HepG2 (cell line): ENCODE results near the gene PBX4. TPM values are rescaled to one million over a fixed set of nuclear protein-coding genes. Genes with fewer than 3 reads are reported as not detected.

Experiments used
- ATAC-seq: fragments of 200-7000 bp; cut with Tn5 transposase; 3 replicates; pipeline ENCODE4 v1.9.1; 2020; ENCODE audit warnings: mild to moderate bottlenecking, moderate library complexity
- BruUV-seq: library from RNA; stranded (reverse); fragments of 400-500 nt; replicated peaks from 2 replicates; lab custom pipeline; 2021; lab: Mats Ljungman, UMichigan
- CTCF ChIA-PET: fragments of 300-600 bp; formaldehyde crosslinking; extraction: SDS; loops from one replicate; lab custom pipeline; 2021; ENCODE audit warnings: low total read pairs, inconsistent platforms, low intra/inter-chr PET ratio; lab: Yijun Ruan, JAX
- POLR2A ChIA-PET: fragments of 350-600 bp; sonication (Branson Sonifier 250); formaldehyde crosslinking; loops from one replicate; lab custom pipeline; 2020; ENCODE audit warnings: antibody characterized with exemption, inconsistent platforms; lab: Yijun Ruan, JAX
- DNase-seq: peaks from one replicate; pipeline ENCODE4 v3.0.0-alpha.2; 2015; ENCODE audit warnings: low spot score
- FAIRE-seq: peaks from 3 replicates; lab custom pipeline; 2011; peaks lifted over from hg19 to GRCh38; lab: Jason Lieb, UNC
- H2AFZ ChIP-seq: one replicate; pipeline ENCODE4 v1.6.1; 2011; ENCODE audit warnings: low read length, inconsistent platforms
- H3K27ac ChIP-seq: fragments of 300-600 bp; 3 replicates; pipeline ENCODE4 v1.8.0; 2011; ENCODE audit warnings: mixed run types, mild to moderate bottlenecking, mixed read lengths, low read length, inconsistent platforms; ENCODE audit not compliant: insufficient read depth; ENCODE audit errors: extremely low read length
- H3K27me3 ChIP-seq, 2 experiments: fragments of 200-600 bp in 1 of 2; 2 replicates in 1 of 2; 3 replicates in 1 of 2; pipeline versions ENCODE4 v1.6.0 to v1.8.0; 2011; ENCODE audit warnings: low read length in 2 of 2, mild to moderate bottlenecking in 2 of 2, moderate library complexity in 2 of 2, inconsistent platforms in 1 of 2; ENCODE audit not compliant: insufficient read depth in 2 of 2, control insufficient read depth in 1 of 2
- H3K36me3 ChIP-seq, 2 experiments: fragments of 200-600 bp in 1 of 2; replicated peaks in 1 of 2; 2 replicates in 1 of 2; 3 replicates in 1 of 2; pipeline versions ENCODE4 v1.5.1 to v1.8.0; 2011; ENCODE audit warnings: low read length in 2 of 2, inconsistent platforms in 1 of 2; ENCODE audit not compliant: insufficient read depth in 2 of 2, control insufficient read depth in 1 of 2
- H3K4me1 ChIP-seq: 2 replicates; pipeline ENCODE4 v1.5.1; 2012; ENCODE audit warnings: low read length, inconsistent platforms; ENCODE audit not compliant: insufficient read depth
- H3K4me2 ChIP-seq: 2 replicates; pipeline ENCODE4 v1.6.0; 2011; ENCODE audit warnings: low read depth, low read length, inconsistent platforms
- H3K4me3 ChIP-seq, 3 experiments: fragments of 200-600 bp in 1 of 3; sonication (generic), shearing (Covaris generic) in 1 of 3; replicated peaks in 1 of 3; 2 replicates each; pipeline ENCODE4 v1.5.1; 2011 to 2016; ENCODE audit warnings: low read length in 3 of 3, inconsistent platforms in 2 of 3, low read depth in 2 of 3, mild to moderate bottlenecking in 2 of 3, control low read depth in 1 of 3, mixed read lengths in 1 of 3; ENCODE audit not compliant: insufficient read depth in 1 of 3
- H3K79me2 ChIP-seq: one replicate; pipeline ENCODE4 v1.6.1; 2011; ENCODE audit warnings: low read length, inconsistent platforms; ENCODE audit not compliant: insufficient read depth
- H3K9ac ChIP-seq: 2 replicates; pipeline ENCODE4 v1.6.0; 2011; ENCODE audit warnings: mild to moderate bottlenecking, low read depth, low read length, inconsistent platforms; ENCODE audit not compliant: insufficient read depth
- H3K9me3 ChIP-seq: 2 replicates; pipeline ENCODE4 v1.5.1; 2012; ENCODE audit warnings: mild to moderate bottlenecking, low read length
- H4K20me1 ChIP-seq: 2 replicates; pipeline ENCODE4 v1.6.0; 2011; ENCODE audit warnings: inconsistent platforms, mild to moderate bottlenecking, low read length, moderate library complexity; ENCODE audit not compliant: insufficient read depth
- AGO2 ChIP-seq: fragments of 200-400 bp; formaldehyde crosslinking; optimal IDR thresholded peaks from 2 replicates; pipeline ENCODE3; 2017; ENCODE audit warnings: mild to moderate bottlenecking, low read depth, low read length, moderate library complexity
- FOXA1 ChIP-seq, 2 experiments: fragments of 450-650 bp in 1 of 2; sonication (generic) in 1 of 2; formaldehyde crosslinking in 1 of 2; IDR thresholded peaks; 2 replicates each; pipeline versions ENCODE4 v1.4.0 to v1.6.1; 2016 to 2020; ENCODE audit warnings: missing genetic modification reagents in 1 of 2
- GATAD2A ChIP-seq: IDR thresholded peaks from 2 replicates; pipeline ENCODE4 v1.6.1; 2016
- HMGXB4 ChIP-seq, 2 experiments: sonication (generic) in 1 of 2; formaldehyde crosslinking in 1 of 2; IDR thresholded peaks; 2 replicates each; pipeline versions ENCODE4 v1.4.0 to v1.6.1; 2018 to 2020; ENCODE audit warnings: missing genetic modification reagents in 2 of 2, borderline replicate concordance in 1 of 2, low read depth in 1 of 2, mild to moderate bottlenecking in 1 of 2, missing biosample characterization in 1 of 2
- MYPOP ChIP-seq: sonication (generic); formaldehyde crosslinking; IDR thresholded peaks from 2 replicates; pipeline ENCODE4 v1.8.1; 2023; ENCODE audit warnings: mild to moderate bottlenecking, moderate library complexity, missing genetic modification reagents
- RBFOX2 ChIP-seq: fragments of 200-400 bp; formaldehyde crosslinking; IDR thresholded peaks from 2 replicates; pipeline ENCODE4 v1.6.1; 2017; ENCODE audit warnings: low read depth, mild to moderate bottlenecking, low read length
- RBM22 ChIP-seq: fragments of 200-400 bp; formaldehyde crosslinking; optimal IDR thresholded peaks from 2 replicates; pipeline ENCODE3; 2017; ENCODE audit warnings: mild to moderate bottlenecking, low read length, moderate library complexity
- WGBS: methylation state at CpG from one replicate; pipeline ENCODE4 v1.1.6; 2017; ENCODE audit warnings: low lambda C conversion rate; 5-methylcytosine and 5-hydroxymethylcytosine counted together
- in situ Hi-C: cut with HindIII; loops from 2 replicates; pipeline ENCODE4 v1.10.0; 2017; ENCODE audit warnings: low pct_unique_long_range_greater_than_20kb; ENCODE audit not compliant: extremely low pct_ligation_motif_present
- intact Hi-C: fragments of 100-400 bp; cut with micrococcal nuclease; formaldehyde crosslinking; loops from one replicate; pipeline ENCODE4 v1.10.0; 2022; ENCODE audit not compliant: unreplicated experiment
- polyA plus RNA-seq, 8 experiments: library from polyadenylated mRNA; depleted of rRNA in 3 of 8; stranded (reverse) in 7 of 8; unstranded in 1 of 8; fragments of >200 nt; fragmentation: Illumina TruSeq in 4 of 8; extraction: Trizol in 4 of 8; gene quantifications; 2 replicates each; pipeline versions ENCODE4 v1.2.1 to v1.2.3, GENCODE V29; 2011 to 2016; ENCODE audit warnings: low read depth in 4 of 8, missing spikeins in 1 of 8, mixed read lengths in 1 of 8; ENCODE audit not compliant: insufficient read depth in 1 of 8
- total RNA-seq, 5 experiments: library from RNA; depleted of rRNA; stranded (reverse); fragments of >200 nt; fragmentation: Illumina TruSeq; extraction: Trizol; gene quantifications; 2 replicates each; pipeline ENCODE4 v1.2.3, GENCODE V29; 2016; ENCODE audit warnings: low read depth in 1 of 5

Gene PBX4
- total and polyA plus RNA-seq, 2 of the 13 experiments (the other 11 are each of a cell fraction or from before 2014, with no cell fraction given) = not detected

GRCh38 chr19:19645233-19645870 lies 26.9 kb upstream of the PBX4 start:
- in situ Hi-C loops = no loop called here
- FAIRE-seq (no peak), ATAC-seq (no peak)

GRCh38 chr19:19644054-19644388 lies 25.5 kb upstream of the PBX4 start:
- POLR2A ChIA-PET = interaction anchor here (1.0 to 1.3 kb wide), 3 partner anchors 112 to 258 kb away, joined by 3 to 4 read pairs (median 3); no protein-coding TSS in a partner anchor
- 0 out of 2 replicates have a peak, but pooled peaks have one; percentile 18 for TF ChIP-seq GATAD2A (CRISPR knock-in tag)
- peak; percentile 89 for TF ChIP-seq RBM22
- 0 out of 4 replicates have a peak, but pooled peaks of 1 of the 2 experiments have one; percentile 13 for TF ChIP-seq HMGXB4 (CRISPR knock-in tag; IDR thresholded peaks at IDR 0.05; ENCODE audit: borderline replicate concordance in 1 of 2, low read depth in 1 of 2)
- no peak for TF ChIP-seq MYPOP (CRISPR knock-in tag)
- H3K4me3 ChIP-seq = peak overlapping the region in 2 of 3 experiments; percentile 86 to 88; a peak in 4 of 6 replicates
- no peak overlapping the region for H3K27ac ChIP-seq
- H3K27me3 ChIP-seq = no peaks in the 10 kb centered on the region
- peak overlapping the region; percentile 87 for H3K4me2 ChIP-seq
- H3K9me3 ChIP-seq = no peaks in the 10 kb centered on the region
- FAIRE-seq = no peak
- BruUV-seq = no TSS peak
- 70% methylated on average over 2 of the region's 5 CpGs for WGBS
- no peaks in the 10 kb centered on the region for H4K20me1 ChIP-seq
- no peak for ATAC-seq
- H3K79me2 ChIP-seq = no peaks in the 10 kb centered on the region
- CTCF ChIA-PET = interaction anchor here (0.8 to 2.4 kb wide), 2 partner anchors 81 to 112 kb away, joined by 3 to 23 read pairs; no protein-coding TSS in a partner anchor
- DNase-seq = no peak
- in situ Hi-C loops (loop anchor here (5.0 kb wide), 1 partner anchor 107 kb away; the partner anchor contains the start of gene CILP2), intact Hi-C loops (loop anchor here (5.0 kb wide), 1 partner anchor 112 kb away; no protein-coding TSS in a partner anchor)
- H3K36me3 ChIP-seq = peaks cover 6 to 36% of the 10 kb centered on the region in 2 experiments; a peak in 4 of 5 replicates
- no peak overlapping the region for H2AFZ ChIP-seq
- H3K9ac ChIP-seq = no peak overlapping the region
- H3K4me1 ChIP-seq = no peaks in the 10 kb centered on the region

More at GRCh38 chr19:19645233-19645870, 26.9 kb upstream of the PBX4 start:
- H3K79me2 ChIP-seq = no peaks in the 10 kb centered on the region
- no peak overlapping the region for H3K27ac ChIP-seq
- no peak overlapping the region for H3K9ac ChIP-seq
- 100% methylated on average over 3 of the region's 17 CpGs for WGBS
- H3K9me3 ChIP-seq = no peaks in the 10 kb centered on the region
- no peak overlapping the region for H3K4me2 ChIP-seq
- 0 out of 2 replicates have a peak, but pooled peaks have one; percentile 41 for TF ChIP-seq RBFOX2
- no peak for TF ChIP-seq FOXA1 (IDR thresholded peaks at IDR 0.05)
- no peak for TF ChIP-seq FOXA1 (CRISPR knock-in tag; IDR thresholded peaks at IDR 0.05)
- peak; percentile 51 for TF ChIP-seq AGO2
- no TSS peak for BruUV-seq
- H4K20me1 ChIP-seq = no peaks in the 10 kb centered on the region
- DNase-seq = no peak
- POLR2A ChIA-PET = no interaction called here
- H3K36me3 ChIP-seq = peaks cover 15 to 49% of the 10 kb centered on the region in 2 experiments; a peak in 4 of 5 replicates
- CTCF ChIA-PET = interaction anchor here (2.4 kb wide), 1 partner anchor 113 kb away, joined by 23 read pairs; no protein-coding TSS in a partner anchor
- no peaks in the 10 kb centered on the region for H3K27me3 ChIP-seq
- no peak overlapping the region for H2AFZ ChIP-seq
- H3K4me1 ChIP-seq = no peaks in the 10 kb centered on the region
- no peak overlapping the region for H3K4me3 ChIP-seq
- intact Hi-C loops = no loop called here
